WTC11 (cell line): ENCODE measurements around the gene SLC13A2.

Experiments used
- CREM ChIP-seq: sonication (generic); formaldehyde crosslinking; IDR thresholded peaks from 2 replicates; pipeline ENCODE4 v1.8.1; 2022; ENCODE audit warnings: mild to moderate bottlenecking, missing genetic modification reagents, moderate library complexity
- CTCF ChIP-seq: fragments of 200-600 bp; IDR thresholded peaks from 2 replicates; pipeline ENCODE4 v1.8.0; 2022; ENCODE audit warnings: antibody characterized with exemption
- ERG ChIP-seq: fragments of 250-450 bp; sonication (Bioruptor Pico); IDR thresholded peaks from 2 replicates; pipeline ENCODE4 v1.8.0; 2021; ENCODE audit warnings: mild to moderate bottlenecking
- IRF1 ChIP-seq: sonication (generic); formaldehyde crosslinking; IDR thresholded peaks from 2 replicates; pipeline ENCODE4 v1.8.0; 2023; ENCODE audit warnings: missing genetic modification reagents
- KAT7 ChIP-seq: sonication (generic); formaldehyde crosslinking; IDR thresholded peaks from 2 replicates; pipeline ENCODE4 v1.8.1; 2023; ENCODE audit warnings: missing genetic modification reagents, mild to moderate bottlenecking, borderline replicate concordance
- MAX ChIP-seq: sonication (generic); formaldehyde crosslinking; IDR thresholded peaks from 2 replicates; pipeline ENCODE4 v1.8.0; 2022; ENCODE audit warnings: mild to moderate bottlenecking, missing genetic modification reagents
- NFE2L1 ChIP-seq: sonication (generic); formaldehyde crosslinking; IDR thresholded peaks from 2 replicates; pipeline ENCODE4 v1.8.1; 2023; ENCODE audit warnings: missing genetic modification reagents
- NR3C1 ChIP-seq: sonication (generic); formaldehyde crosslinking; conservative IDR thresholded peaks from 2 replicates; pipeline ENCODE4 v1.8.1; 2023; ENCODE audit warnings: low read depth, mild to moderate bottlenecking, missing genetic modification reagents
- PRDM15 ChIP-seq: sonication (generic); formaldehyde crosslinking; IDR thresholded peaks from 2 replicates; pipeline ENCODE4 v1.8.0; 2022; ENCODE audit warnings: missing genetic modification reagents
- RELA ChIP-seq: sonication (generic); formaldehyde crosslinking; IDR thresholded peaks from 2 replicates; pipeline ENCODE4 v1.8.1; 2022; ENCODE audit warnings: missing genetic modification reagents, mild to moderate bottlenecking, borderline replicate concordance
- SP1 ChIP-seq: sonication (generic); formaldehyde crosslinking; conservative IDR thresholded peaks from 2 replicates; pipeline ENCODE4 v1.8.1; 2022; ENCODE audit warnings: missing genetic modification reagents
- STAT6 ChIP-seq: sonication (generic); formaldehyde crosslinking; conservative IDR thresholded peaks from 2 replicates; pipeline ENCODE4 v1.8.1; 2023; ENCODE audit warnings: mild to moderate bottlenecking, low read depth, missing genetic modification reagents, moderate library complexity
- TEAD1 ChIP-seq: sonication (generic); formaldehyde crosslinking; IDR thresholded peaks from 2 replicates; pipeline ENCODE4 v1.8.0; 2022; ENCODE audit warnings: mild to moderate bottlenecking, missing genetic modification reagents
- ZBTB43 ChIP-seq: sonication (generic); formaldehyde crosslinking; IDR thresholded peaks from 2 replicates; pipeline ENCODE4 v1.8.1; 2023; ENCODE audit warnings: mild to moderate bottlenecking, missing genetic modification reagents

GRCh38 chr17:28433721-28434120 lies 39.7 kb upstream of the SLC13A2 start:
- TF ChIP-seq NR3C1 (no peak), RELA (CRISPR knock-in tag) (no peak), CTCF (no peak), CREM (no peak), IRF1 (CRISPR knock-in tag) (no peak), TEAD1 (CRISPR knock-in tag) (no peak), STAT6 (CRISPR knock-in tag) (no peak), SP1 (CRISPR knock-in tag) (no peak), KAT7 (CRISPR knock-in tag) (no peak), PRDM15 (CRISPR knock-in tag) (no peak), NFE2L1 (no peak), MAX (CRISPR knock-in tag) (no peak), ERG (CRISPR knock-in tag) (no peak), ZBTB43 (CRISPR knock-in tag) (no peak)
